ENCODE data around the gene GDPD5.
"Not testable (repeated sequence)": the region's sequence is repeated elsewhere in the genome, so short reads cannot be mapped to it uniquely, and the experiment has no call there.

GDPD5 gene

GRCh38 chr11:75424396-75424795 lies 101.3 kb downstream of the GDPD5 start:
- no peak for DNase-seq

- no peak for DNase-seq
Observed at GRCh38 chr11:75423721-75424120, 102.0 kb downstream of the GDPD5 start.

- DNase-seq, result peak; percentile 27
Observed at GRCh38 chr11:75422248-75423231, 103.2 kb downstream of the GDPD5 start.

- DNase-seq, result no peak
Observed at GRCh38 chr11:75421902-75422247, 103.9 kb downstream of the GDPD5 start.

- DNase-seq, result no peak
Observed at GRCh38 chr11:75421035-75421602, 104.6 kb downstream of the GDPD5 start.

- no peak for DNase-seq
Observed at GRCh38 chr11:75420224-75421034, 105.3 kb downstream of the GDPD5 start.

- no peak for DNase-seq
Observed at GRCh38 chr11:75413864-75414263, 111.9 kb downstream of the GDPD5 start.

- not testable (repeated sequence) for DNase-seq
Observed at GRCh38 chr11:75413146-75413545, 112.6 kb downstream of the GDPD5 start.

GRCh38 chr11:75409971-75410370 lies 115.8 kb downstream of the GDPD5 start:
- DNase-seq, result not testable (repeated sequence)

- DNase-seq, result no peak
Observed at GRCh38 chr11:75408957-75409219, 116.9 kb downstream of the GDPD5 start.

- peak; percentile 10 for DNase-seq
Observed at GRCh38 chr11:75406338-75406777, 119.4 kb downstream of the GDPD5 start.

GRCh38 chr11:75403983-75404658 lies 121.6 kb downstream of the GDPD5 start:
- no peak for DNase-seq

- no peak for DNase-seq
Observed at GRCh38 chr11:75403037-75403436, 122.7 kb downstream of the GDPD5 start.

GRCh38 chr11:75402002-75402773 lies 123.6 kb downstream of the GDPD5 start:
- no peak for DNase-seq

GRCh38 chr11:75400146-75400865 lies 125.4 kb downstream of the GDPD5 start:
- peak; percentile 19 for DNase-seq

- DNase-seq, result peak; percentile 91
Observed at GRCh38 chr11:75399344-75400145, 126.2 kb downstream of the GDPD5 start, which contains the start of gene RPS3. Gene RPS3, plus strand, starts transcription at chr11:75399518. Its CDS starts 30 bp downstream, at chr11:75399548.

GRCh38 chr11:75398906-75399305 lies 126.8 kb downstream of the GDPD5 start:
- no peak for DNase-seq

- DNase-seq, result no peak
Observed at GRCh38 chr11:75394085-75394840, 131.5 kb downstream of the GDPD5 start.

GRCh38 chr11:75389925-75390324 lies 135.8 kb downstream of the GDPD5 start:
- DNase-seq, result no peak

GRCh38 chr11:75389276-75389605 lies 136.5 kb downstream of the GDPD5 start:
- no peak for DNase-seq
